Prostate gland (tissue), 2 donors: ENCODE results near the gene ACSF3. TPM values are rescaled to one million over a fixed set of nuclear protein-coding genes. Genes with fewer than 3 reads are reported as not detected.

Source experiments
- DNase-seq: peaks from one replicate; pipeline ENCODE4 v3.0.0-alpha.2; 2019; ENCODE audit warnings: low spot score
- H3K27ac ChIP-seq, 2 donors: fragments of 200-600 bp; sonication (generic); 2 replicates each; pipeline ENCODE4 v1.5.1; 2017 to 2019
- H3K27me3 ChIP-seq: fragments of 200-600 bp; sonication (generic); replicated peaks from 2 replicates; pipeline ENCODE4 v1.5.1; 2019; ENCODE audit not compliant: insufficient read depth
- H3K36me3 ChIP-seq, 2 donors: fragments of 200-600 bp; sonication (generic); 1 replicate in 1 of 2; 2 replicates in 1 of 2; pipeline versions ENCODE4 v1.5.1 to v1.8.1; 2017 to 2019
- H3K4me1 ChIP-seq: fragments of 200-600 bp; sonication (generic); replicated peaks from 2 replicates; pipeline ENCODE4 v1.5.1; 2019
- H3K4me3 ChIP-seq, 2 donors: fragments of 200-600 bp; sonication (generic); 2 replicates each; pipeline ENCODE4 v1.5.1; 2017 to 2019
- H3K9me3 ChIP-seq: fragments of 200-600 bp; sonication (generic); 2 replicates; pipeline ENCODE4 v1.5.1; 2017
- POLR2A ChIP-seq: fragments of 450-650 bp; IDR thresholded peaks from one replicate; pipeline ENCODE4 v1.6.1; 2016; ENCODE audit warnings: antibody characterized with exemption, mild to moderate bottlenecking
- POLR2AphosphoS5 ChIP-seq: sonication (generic); formaldehyde crosslinking; IDR thresholded peaks from one replicate; pipeline ENCODE4 v1.6.1; 2017; ENCODE audit warnings: antibody characterized with exemption
- WGBS: methylation state at CpG from one replicate; pipeline ENCODE4 v1.1.5; 2018; 5-methylcytosine and 5-hydroxymethylcytosine counted together
- intact Hi-C: fragments of 100-400 bp; cut with DNase I; formaldehyde crosslinking; loops from one replicate; pipeline ENCODE4 v1.14.2; 2022
- total RNA-seq, 2 donors: library from RNA; depleted of rRNA; stranded (reverse); fragments of >200 nt; gene quantifications; one replicate each; pipeline ENCODE4 v1.1.0, GENCODE V29; 2016
- TF ChIP-seq, protein P1 (sequence below), 4 experiments: fragments of 200-600 bp in 2 of 4; fragments of 450-650 bp in 2 of 4; sonication (generic) in 2 of 4; IDR thresholded peaks; 1 replicate in 3 of 4; 2 replicates in 1 of 4; pipeline ENCODE4 v1.5.1; 2016 to 2019; ENCODE audit warnings: antibody characterized with exemption in 4 of 4, mild to moderate bottlenecking in 2 of 4, moderate library complexity in 2 of 4

ACSF3 gene
- total RNA-seq, 2 donors from 2014 or later, result 42.1 to 80.5 TPM

DNA sequence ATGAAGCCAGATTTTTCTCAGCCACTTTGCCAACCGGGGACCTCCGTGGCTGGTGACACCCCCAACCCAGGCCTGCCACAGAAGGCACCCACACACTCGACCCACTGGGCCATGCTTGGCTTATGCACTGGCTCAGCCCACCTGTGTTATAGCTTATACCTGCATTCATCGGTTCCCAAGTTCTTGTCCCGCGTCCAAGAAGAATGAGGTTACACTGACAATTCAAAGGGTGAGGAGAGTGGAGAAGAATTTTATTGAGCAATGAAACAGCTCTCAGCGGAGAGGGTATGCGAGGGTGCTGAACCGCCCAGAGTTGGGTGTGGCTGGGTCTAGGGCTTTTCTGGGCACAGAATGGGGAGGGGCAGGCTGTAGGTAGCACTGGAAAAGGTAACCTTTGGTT, 55.7 kb downstream of the ACSF3 start:
- Histone ChIP-seq H3K27ac (no peak overlapping the region), H3K27me3 (no peaks in the 10 kb centered on the region), H3K4me3 (no peak overlapping the region), H3K9me3 (no peaks in the 10 kb centered on the region), H3K4me1 (peaks cover 7% of the 10 kb centered on the region), H3K36me3 (no peaks in the 10 kb centered on the region)
- intact Hi-C loops, result no loop called here
- TF ChIP-seq, protein P1, sequence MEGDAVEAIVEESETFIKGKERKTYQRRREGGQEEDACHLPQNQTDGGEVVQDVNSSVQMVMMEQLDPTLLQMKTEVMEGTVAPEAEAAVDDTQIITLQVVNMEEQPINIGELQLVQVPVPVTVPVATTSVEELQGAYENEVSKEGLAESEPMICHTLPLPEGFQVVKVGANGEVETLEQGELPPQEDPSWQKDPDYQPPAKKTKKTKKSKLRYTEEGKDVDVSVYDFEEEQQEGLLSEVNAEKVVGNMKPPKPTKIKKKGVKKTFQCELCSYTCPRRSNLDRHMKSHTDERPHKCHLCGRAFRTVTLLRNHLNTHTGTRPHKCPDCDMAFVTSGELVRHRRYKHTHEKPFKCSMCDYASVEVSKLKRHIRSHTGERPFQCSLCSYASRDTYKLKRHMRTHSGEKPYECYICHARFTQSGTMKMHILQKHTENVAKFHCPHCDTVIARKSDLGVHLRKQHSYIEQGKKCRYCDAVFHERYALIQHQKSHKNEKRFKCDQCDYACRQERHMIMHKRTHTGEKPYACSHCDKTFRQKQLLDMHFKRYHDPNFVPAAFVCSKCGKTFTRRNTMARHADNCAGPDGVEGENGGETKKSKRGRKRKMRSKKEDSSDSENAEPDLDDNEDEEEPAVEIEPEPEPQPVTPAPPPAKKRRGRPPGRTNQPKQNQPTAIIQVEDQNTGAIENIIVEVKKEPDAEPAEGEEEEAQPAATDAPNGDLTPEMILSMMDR (IDR thresholded peaks at IDR 0.05), result no peak
- no peak for TF ChIP-seq POLR2AphosphoS5
- TF ChIP-seq POLR2A, result no peak
- DNase-seq, result no peak
- WGBS, result 87% methylated on average over 9 of the region's 9 CpGs

GRCh38 chr16:89150090-89150835, 56.6 kb downstream of the ACSF3 start:
- no peak overlapping the region for H3K4me3 ChIP-seq
- peaks cover 7% of the 10 kb centered on the region for H3K4me1 ChIP-seq
- intact Hi-C loops, result no loop called here
- no peaks in the 10 kb centered on the region for H3K9me3 ChIP-seq
- WGBS, result 73% methylated on average over 18 of the region's 18 CpGs
- no peaks in the 10 kb centered on the region for H3K27me3 ChIP-seq
- no peak for TF ChIP-seq POLR2AphosphoS5
- TF ChIP-seq, protein P1 (IDR thresholded peaks at IDR 0.05), result no peak
- TF ChIP-seq POLR2A, result no peak
- no peak overlapping the region for H3K27ac ChIP-seq
- H3K36me3 ChIP-seq, result no peaks in the 10 kb centered on the region
- no peak for DNase-seq

DNA sequence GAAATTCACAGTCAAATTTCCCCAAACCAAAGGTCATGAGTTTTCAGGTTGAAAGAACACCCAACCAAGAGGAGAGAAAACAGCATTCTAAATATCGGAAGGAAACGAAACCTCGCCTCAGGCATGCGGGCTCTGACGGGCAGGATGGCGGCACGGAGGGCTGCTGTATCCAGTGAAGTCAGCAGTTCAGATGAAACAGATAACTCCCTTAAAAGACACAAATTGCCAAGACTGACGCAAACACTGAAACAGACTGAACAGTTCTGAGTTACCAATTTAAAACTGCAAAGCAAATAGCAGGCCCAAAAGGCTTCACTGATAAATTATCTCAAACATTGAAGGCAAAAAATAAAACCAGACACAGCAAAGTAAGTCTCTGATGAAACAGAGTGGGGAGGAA, 57.3 kb downstream of the ACSF3 start:
- intact Hi-C loops, result no loop called here
- H3K4me3 ChIP-seq, result no peak overlapping the region
- peaks cover 7% of the 10 kb centered on the region for H3K4me1 ChIP-seq
- WGBS, result 84% methylated on average over 8 of the region's 8 CpGs
- DNase-seq, result no peak
- H3K27me3 ChIP-seq, result no peaks in the 10 kb centered on the region
- H3K9me3 ChIP-seq, result no peaks in the 10 kb centered on the region
- H3K27ac ChIP-seq, result no peak overlapping the region
- H3K36me3 ChIP-seq, result no peaks in the 10 kb centered on the region
- TF ChIP-seq POLR2A (no peak), POLR2AphosphoS5 (no peak)
- TF ChIP-seq, protein P1 (IDR thresholded peaks at IDR 0.05), result no peak

DNA sequence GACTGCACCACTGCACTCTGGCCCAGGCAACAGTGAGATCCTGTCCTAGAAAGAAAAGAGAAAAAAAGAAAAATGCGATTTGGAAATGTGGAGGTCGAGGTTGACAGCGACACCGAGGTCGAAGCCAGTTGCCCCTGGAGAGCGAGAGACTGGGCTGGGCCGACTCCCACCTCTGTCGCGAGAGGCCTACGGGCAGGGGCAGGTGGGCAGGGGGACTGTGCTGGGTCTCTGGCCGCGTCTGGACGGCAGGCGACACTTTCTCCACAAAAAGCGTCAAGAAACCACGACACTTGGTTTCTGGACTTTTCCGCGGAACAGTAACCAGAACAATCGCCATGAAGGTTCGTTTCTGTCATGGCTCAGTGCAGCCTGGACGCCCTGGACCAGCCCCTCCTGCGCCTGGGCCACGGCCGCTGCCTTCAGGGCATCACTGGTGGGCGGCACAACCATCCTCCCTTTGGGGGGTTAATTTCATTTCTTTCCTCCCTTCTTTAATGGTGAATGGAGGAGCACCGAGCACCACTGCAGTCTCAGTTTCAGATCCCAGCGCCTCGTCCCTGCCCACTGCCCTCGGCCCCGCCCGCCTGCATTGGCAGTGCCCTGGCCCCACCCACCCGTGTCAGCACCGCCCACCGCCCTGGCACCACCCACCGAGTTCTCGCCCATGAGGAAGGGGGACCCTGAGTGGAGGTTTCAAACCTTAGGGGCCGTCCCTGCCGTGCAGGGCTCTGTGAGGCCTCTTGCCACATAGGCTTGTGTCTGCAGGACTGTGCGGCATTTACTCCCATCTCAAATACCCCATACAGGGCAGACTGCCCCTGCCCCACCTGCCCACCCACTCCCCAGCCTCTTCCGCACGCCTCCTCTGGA, 59.4 kb downstream of the ACSF3 start:
- 91% methylated on average over 41 of the region's 41 CpGs for WGBS
- Histone ChIP-seq H3K27me3 (no peaks in the 10 kb centered on the region), H3K36me3 (no peaks in the 10 kb centered on the region), H3K4me3 (no peak overlapping the region), H3K4me1 (peaks cover 7% of the 10 kb centered on the region), H3K27ac (no peak overlapping the region), H3K9me3 (no peaks in the 10 kb centered on the region)
- no peak for DNase-seq
- no peak for TF ChIP-seq POLR2A
- TF ChIP-seq, protein P1 (IDR thresholded peaks at IDR 0.05), result no peak
- TF ChIP-seq POLR2AphosphoS5, result no peak
- intact Hi-C loops, result no loop called here
